Neural cell (in vitro differentiated cells): ENCODE results near the gene SLC8A3. TPM values are rescaled to one million over a fixed set of nuclear protein-coding genes. Genes with fewer than 3 reads are reported as not detected.

Experiments
- H2AFZ ChIP-seq: fragments of 200-600, 300-800 bp; sonication (generic), shearing (Covaris generic); 2 replicates; pipeline ENCODE4 v1.6.0; 2014; ENCODE audit warnings: low read depth, mild to moderate bottlenecking, antibody characterized with exemption, low read length, moderate library complexity
- H3F3A ChIP-seq: fragments of 200-600 bp; shearing (Covaris generic); 2 replicates; pipeline ENCODE4 v1.6.1; 2016; ENCODE audit warnings: mild to moderate bottlenecking, moderate library complexity, mixed read lengths, antibody characterized with exemption, low read length; ENCODE audit not compliant: insufficient read depth, poor library complexity, severe bottlenecking
- H3K27ac ChIP-seq: fragments of 200-600, 300-800 bp; sonication (generic), shearing (Covaris generic); 2 replicates; pipeline ENCODE4 v1.5.1; 2014; ENCODE audit warnings: mild to moderate bottlenecking, low read length, moderate library complexity
- H3K27me3 ChIP-seq: fragments of 300-800, 200-600 bp; sonication (generic), shearing (Covaris generic); 2 replicates; pipeline ENCODE4 v1.6.0; 2014; ENCODE audit warnings: mild to moderate bottlenecking, low read depth, low read length, moderate library complexity; ENCODE audit not compliant: insufficient read depth
- H3K36me3 ChIP-seq: fragments of 300-800, 200-600 bp; sonication (generic), shearing (Covaris generic); 2 replicates; pipeline ENCODE4 v1.5.1; 2014; ENCODE audit warnings: mild to moderate bottlenecking, antibody characterized with exemption, low read length, moderate library complexity; ENCODE audit not compliant: insufficient read depth
- H3K4me2 ChIP-seq: fragments of 300-800, 200-600 bp; sonication (generic), shearing (Covaris generic); 2 replicates; pipeline ENCODE4 v1.6.0; 2014; ENCODE audit warnings: mild to moderate bottlenecking, low read length
- H3K4me3 ChIP-seq: fragments of 300-800, 200-600 bp; sonication (generic), shearing (Covaris generic); 2 replicates; pipeline ENCODE4 v1.5.1; 2014; ENCODE audit warnings: mild to moderate bottlenecking, low read length, moderate library complexity
- H3K79me2 ChIP-seq: fragments of 200-600 bp; shearing (Covaris generic); replicated peaks from 2 replicates; pipeline ENCODE4 v1.6.0; 2014; ENCODE audit warnings: mild to moderate bottlenecking, low read length, moderate library complexity; ENCODE audit not compliant: insufficient read depth
- H3K9ac ChIP-seq: fragments of 300-800, 200-600 bp; sonication (generic), shearing (Covaris generic); 2 replicates; pipeline ENCODE4 v1.6.1; 2016; ENCODE audit warnings: mild to moderate bottlenecking, low read length, mixed read lengths
- H3K9me2 ChIP-seq: fragments of 200-600 bp; shearing (Covaris generic); 2 replicates; pipeline ENCODE4 v1.6.1; 2016; ENCODE audit warnings: mild to moderate bottlenecking, low read length, mixed read lengths; ENCODE audit not compliant: insufficient read depth
- H3K9me3 ChIP-seq: fragments of 200-600, 300-800 bp; sonication (generic), shearing (Covaris generic); 2 replicates; pipeline ENCODE4 v1.6.1; 2016; ENCODE audit warnings: mild to moderate bottlenecking, mixed run types, low read length, moderate library complexity, mixed read lengths
- H4K20me1 ChIP-seq: fragments of 200-600 bp; shearing (Covaris generic); 2 replicates; pipeline ENCODE4 v1.6.1; 2016; ENCODE audit warnings: mild to moderate bottlenecking, mixed run types; ENCODE audit not compliant: insufficient read depth
- CTCF ChIP-seq: fragments of 450-650 bp; IDR thresholded peaks from 2 replicates; pipeline ENCODE4 v1.5.1; 2014; ENCODE audit warnings: antibody characterized with exemption, mild to moderate bottlenecking, moderate library complexity; ENCODE audit not compliant: poor library complexity, severe bottlenecking
- EP300 ChIP-seq: fragments of 450-650 bp; conservative IDR thresholded peaks from 2 replicates; pipeline ENCODE4 v1.6.1; 2014; ENCODE audit warnings: antibody characterized with exemption, mild to moderate bottlenecking, moderate library complexity; ENCODE audit not compliant: poor library complexity, severe bottlenecking
- EZH2 ChIP-seq: fragments of 200-600, 300-800 bp; shearing (Covaris generic), sonication (generic); IDR thresholded peaks from 2 replicates; pipeline ENCODE4 v1.6.1; 2014; ENCODE audit warnings: antibody characterized with exemption, low read length, borderline replicate concordance, mild to moderate bottlenecking; ENCODE audit not compliant: insufficient read depth, poor library complexity, severe bottlenecking
- MXI1 ChIP-seq: fragments of 450-650 bp; conservative IDR thresholded peaks from 2 replicates; pipeline ENCODE4 v1.6.1; 2014; ENCODE audit warnings: antibody characterized with exemption, mild to moderate bottlenecking; ENCODE audit not compliant: poor library complexity, severe bottlenecking
- POLR2AphosphoS5 ChIP-seq: IDR thresholded peaks from 2 replicates; pipeline ENCODE4 v1.6.1; 2012
- RAD21 ChIP-seq: fragments of 450-650 bp; conservative IDR thresholded peaks from 2 replicates; pipeline ENCODE4 v1.6.1; 2014; ENCODE audit warnings: antibody characterized with exemption, mild to moderate bottlenecking, moderate library complexity
- REST ChIP-seq: IDR thresholded peaks from 2 replicates; pipeline ENCODE4 v1.6.1; 2012; ENCODE audit warnings: borderline replicate concordance
- SMC3 ChIP-seq: fragments of 450-650 bp; conservative IDR thresholded peaks from 2 replicates; pipeline ENCODE4 v1.6.1; 2014; ENCODE audit warnings: antibody characterized with exemption, mild to moderate bottlenecking, moderate library complexity; ENCODE audit not compliant: poor library complexity
- TAF1 ChIP-seq: IDR thresholded peaks from 2 replicates; pipeline ENCODE4 v1.6.1; 2012; ENCODE audit warnings: low read depth
- polyA plus RNA-seq: library from polyadenylated mRNA; depleted of rRNA; stranded (reverse); fragments of >200 nt; gene quantifications from 2 replicates; pipeline ENCODE4 v1.2.3, GENCODE V29; 2014

Gene SLC8A3
- polyA plus RNA-seq, 1 donor from 2014 or later: 2.9 TPM

- Histone ChIP-seq H3K36me3 (no peaks in the 10 kb centered on the region), H3K4me3 (no peak overlapping the region), H3K9ac (no peak overlapping the region), H3K9me2 (no peaks in the 10 kb centered on the region), H3K79me2 (no peaks in the 10 kb centered on the region), H3K9me3 (no peaks in the 10 kb centered on the region), H3K27ac (no peak overlapping the region), H4K20me1 (no peaks in the 10 kb centered on the region), H3F3A (no peaks in the 10 kb centered on the region), H3K4me2 (no peak overlapping the region), H2AFZ (no peak overlapping the region), H3K27me3 (no peaks in the 10 kb centered on the region)
- no peak for TF ChIP-seq CTCF
- TF ChIP-seq RAD21: no peak
- TF ChIP-seq TAF1: no peak
- TF ChIP-seq SMC3: no peak
- TF ChIP-seq POLR2AphosphoS5: no peak
- TF ChIP-seq EP300: no peak
- no peak for TF ChIP-seq EZH2
- no peak for TF ChIP-seq REST
- no peak for TF ChIP-seq MXI1
Measured at GRCh38 chr14:70020352-70021170, 168.2 kb downstream of the SLC8A3 start.

GRCh38 chr14:70019695-70020094 is 169.1 kb downstream of the SLC8A3 start:
- H3K36me3 ChIP-seq: no peaks in the 10 kb centered on the region
- no peaks in the 10 kb centered on the region for H3K9me2 ChIP-seq
- no peaks in the 10 kb centered on the region for H4K20me1 ChIP-seq
- H3K79me2 ChIP-seq: no peaks in the 10 kb centered on the region
- H3K27me3 ChIP-seq: no peaks in the 10 kb centered on the region
- H3K9ac ChIP-seq: no peak overlapping the region
- H3F3A ChIP-seq: no peaks in the 10 kb centered on the region
- H3K4me2 ChIP-seq: no peak overlapping the region
- H3K27ac ChIP-seq: no peak overlapping the region
- H3K4me3 ChIP-seq: no peak overlapping the region
- no peak for TF ChIP-seq EZH2
- TF ChIP-seq EP300: no peak
- H3K9me3 ChIP-seq: no peaks in the 10 kb centered on the region
- no peak overlapping the region for H2AFZ ChIP-seq
